H1 (cell line): ENCODE data around the gene CCNG2. TPM values are rescaled to one million over a fixed set of nuclear protein-coding genes. Genes with fewer than 3 reads are reported as not detected.

Experiments used
- CTCF ChIA-PET: fragments of 300-600 bp; sonication (Branson Sonifier 250); formaldehyde crosslinking; loops from one replicate; lab custom pipeline; 2021; ENCODE audit not compliant: partially characterized antibody; lab: Charles Lee
- POLR2A ChIA-PET: fragments of 300-600 bp; sonication (Branson Sonifier 250); formaldehyde crosslinking; loops from one replicate; lab custom pipeline; 2021; ENCODE audit warnings: inconsistent platforms; ENCODE audit not compliant: partially characterized antibody; lab: Charles Lee
- DNase-seq, 2 experiments: peaks; one replicate each; pipeline versions ENCODE4 v3.0.0 to v3.0.0-alpha.2; 2010 to 2022; ENCODE audit warnings: low spot score in 2 of 2, low read depth in 1 of 2, mixed read lengths in 1 of 2
- FAIRE-seq: peaks from 2 replicates; lab custom pipeline; 2011; peaks lifted over from hg19 to GRCh38; lab: Jason Lieb, UNC
- H2AFZ ChIP-seq: 2 replicates; pipeline ENCODE4 v1.8.1; 2012; ENCODE audit warnings: low read length, inconsistent platforms
- H2AK5ac ChIP-seq: 2 replicates; pipeline ENCODE4 v1.6.1; 2013; ENCODE audit warnings: low read depth, low read length
- H2BK120ac ChIP-seq: replicated peaks from 2 replicates; pipeline ENCODE3; 2013; ENCODE audit warnings: low read depth, low read length, inconsistent platforms
- H2BK12ac ChIP-seq: 2 replicates; pipeline ENCODE4 v1.6.1; 2013; ENCODE audit warnings: low read depth, low read length
- H2BK15ac ChIP-seq: 2 replicates; pipeline ENCODE4 v1.6.1; 2013; ENCODE audit warnings: low read length
- H2BK20ac ChIP-seq: 2 replicates; pipeline ENCODE4 v1.6.1; 2013; ENCODE audit warnings: low read length
- H2BK5ac ChIP-seq: 2 replicates; pipeline ENCODE4 v1.6.1; 2013; ENCODE audit warnings: low read depth, low read length
- H3K14ac ChIP-seq: 2 replicates; pipeline ENCODE4 v1.6.1; 2013; ENCODE audit warnings: inconsistent platforms; ENCODE audit not compliant: insufficient read length
- H3K18ac ChIP-seq: 2 replicates; pipeline ENCODE4 v1.6.1; 2013; ENCODE audit warnings: low read length; ENCODE audit errors: extremely low read depth
- H3K23ac ChIP-seq: 2 replicates; pipeline ENCODE4 v1.6.1; 2013; ENCODE audit warnings: inconsistent platforms; ENCODE audit not compliant: insufficient read length
- H3K23me2 ChIP-seq: 2 replicates; pipeline ENCODE4 v1.6.1; 2013; ENCODE audit warnings: low read depth, low read length
- H3K27ac ChIP-seq: 2 replicates; pipeline ENCODE4 v1.6.1; 2011; ENCODE audit warnings: low read depth, low read length, inconsistent platforms
- H3K27me3 ChIP-seq, 4 experiments: replicated peaks in 1 of 4; 1 replicate in 1 of 4; 2 replicates in 3 of 4; pipeline versions ENCODE4 v1.6.1 to v1.8.1; 2011 to 2013; ENCODE audit warnings: low read length in 3 of 4, mild to moderate bottlenecking in 3 of 4, inconsistent platforms in 2 of 4, mixed read lengths in 2 of 4, moderate library complexity in 1 of 4; ENCODE audit not compliant: control insufficient read depth in 3 of 4, insufficient read depth in 3 of 4; ENCODE audit errors: extremely low read depth in 1 of 4
- H3K36me3 ChIP-seq, 4 experiments: 2 replicates each; pipeline versions ENCODE4 v1.6.1 to v1.8.1; 2011 to 2013; ENCODE audit warnings: mild to moderate bottlenecking in 4 of 4, low read length in 3 of 4, moderate library complexity in 2 of 4, control low read depth in 1 of 4, inconsistent platforms in 1 of 4; ENCODE audit not compliant: insufficient read depth in 4 of 4, control insufficient read depth in 2 of 4
- H3K4ac ChIP-seq: replicated peaks from 2 replicates; pipeline ENCODE3; 2013; ENCODE audit warnings: low read length, low read depth, mixed read lengths, inconsistent platforms; ENCODE audit not compliant: insufficient read length
- H3K4me1 ChIP-seq, 4 experiments: replicated peaks in 1 of 4; 1 replicate in 1 of 4; 2 replicates in 3 of 4; pipeline versions ENCODE4 v1.6.1 to v1.8.1; 2011 to 2013; ENCODE audit warnings: low read length in 3 of 4, inconsistent platforms in 2 of 4, mixed read lengths in 1 of 4; ENCODE audit not compliant: insufficient read depth in 4 of 4, control insufficient read depth in 3 of 4
- H3K4me2 ChIP-seq, 2 experiments: 2 replicates each; pipeline versions ENCODE4 v1.6.1 to v1.8.1; 2011 to 2013; ENCODE audit warnings: low read depth in 2 of 2, low read length in 2 of 2, control low read depth in 1 of 2, inconsistent platforms in 1 of 2, mild to moderate bottlenecking in 1 of 2; ENCODE audit not compliant: insufficient read depth in 1 of 2
- H3K4me3 ChIP-seq, 4 experiments: fragments of 200-600, 300-600 bp in 1 of 4; sonication (generic), shearing (Covaris generic), sonication (Bioruptor Twin) in 1 of 4; 2 replicates each; pipeline versions ENCODE4 v1.5.1 to v1.8.1; 2011 to 2016; ENCODE audit warnings: low read length in 4 of 4, low read depth in 3 of 4, control low read depth in 2 of 4, inconsistent platforms in 2 of 4, mild to moderate bottlenecking in 2 of 4, mixed read lengths in 1 of 4, moderate library complexity in 1 of 4; ENCODE audit not compliant: insufficient read depth in 2 of 4; ENCODE audit errors: extremely low read depth in 1 of 4
- H3K56ac ChIP-seq: replicated peaks from 2 replicates; pipeline ENCODE3; 2013; ENCODE audit warnings: low read depth, mild to moderate bottlenecking, mixed read lengths, low read length, inconsistent platforms; ENCODE audit not compliant: insufficient read length
- H3K79me1 ChIP-seq: 2 replicates; pipeline ENCODE4 v1.6.1; 2013; ENCODE audit warnings: low read depth, low read length, control low read depth
- H3K79me2 ChIP-seq, 2 experiments: 2 replicates each; pipeline versions ENCODE4 v1.6.1 to v1.8.1; 2012 to 2013; ENCODE audit warnings: low read length in 2 of 2, mild to moderate bottlenecking in 2 of 2, inconsistent platforms in 1 of 2; ENCODE audit not compliant: insufficient read depth in 2 of 2, control insufficient read depth in 1 of 2
- H3K9ac ChIP-seq, 4 experiments: replicated peaks in 1 of 4; 1 replicate in 1 of 4; 2 replicates in 3 of 4; pipeline versions ENCODE4 v1.6.1 to v1.8.1; 2011 to 2013; ENCODE audit warnings: low read depth in 3 of 4, low read length in 3 of 4, control low read depth in 2 of 4, mild to moderate bottlenecking in 2 of 4, moderate library complexity in 2 of 4, inconsistent platforms in 1 of 4; ENCODE audit errors: extremely low read depth in 1 of 4
- H3K9me3 ChIP-seq, 2 experiments: 2 replicates each; pipeline versions ENCODE4 v1.6.1 to v1.8.1; 2012 to 2013; ENCODE audit warnings: mild to moderate bottlenecking in 2 of 2, moderate library complexity in 2 of 2, control low read depth in 1 of 2, inconsistent platforms in 1 of 2, low read depth in 1 of 2, low read length in 1 of 2, mixed read lengths in 1 of 2; ENCODE audit not compliant: insufficient read depth in 2 of 2
- H4K20me1 ChIP-seq, 2 experiments: replicated peaks in 1 of 2; 2 replicates each; pipeline versions ENCODE3 to v1.8.1; 2011 to 2013; ENCODE audit warnings: inconsistent platforms in 2 of 2, low read length in 2 of 2, mild to moderate bottlenecking in 1 of 2; ENCODE audit not compliant: insufficient read depth in 2 of 2, control insufficient read depth in 1 of 2
- H4K5ac ChIP-seq: 2 replicates; pipeline ENCODE4 v1.6.1; 2013; ENCODE audit warnings: low read length, low read depth, mixed read lengths, inconsistent platforms; ENCODE audit not compliant: insufficient read length
- H4K8ac ChIP-seq: 2 replicates; pipeline ENCODE4 v1.8.0; 2013; ENCODE audit warnings: mild to moderate bottlenecking, moderate library complexity, low read length, inconsistent platforms; ENCODE audit not compliant: insufficient read depth; ENCODE audit errors: extremely low read depth
- H4K91ac ChIP-seq: replicated peaks from 2 replicates; pipeline ENCODE3; 2013; ENCODE audit warnings: low read length, mixed read lengths, inconsistent platforms; ENCODE audit not compliant: insufficient read length
- ATF3 ChIP-seq: IDR thresholded peaks from 2 replicates; pipeline ENCODE4 v1.6.1; 2011; ENCODE audit warnings: low read depth, mild to moderate bottlenecking, low read length; ENCODE audit not compliant: insufficient read depth
- BACH1 ChIP-seq: IDR thresholded peaks from 2 replicates; pipeline ENCODE4 v1.6.1; 2012; ENCODE audit warnings: low read length, improper control_type of control experiment
- CHD2 ChIP-seq: IDR thresholded peaks from 2 replicates; pipeline ENCODE4 v1.6.1; 2012; ENCODE audit warnings: low read length, improper control_type of control experiment
- CTCF ChIP-seq, 3 experiments: IDR thresholded peaks; 1 replicate in 2 of 3; 2 replicates in 1 of 3; pipeline versions ENCODE4 v1.5.1 to v1.6.1; 2011; ENCODE audit warnings: low read length in 3 of 3, mild to moderate bottlenecking in 3 of 3, inconsistent platforms in 2 of 3, low read depth in 1 of 3, moderate library complexity in 1 of 3; ENCODE audit not compliant: insufficient read depth in 1 of 3; ENCODE audit errors: control extremely low read depth in 1 of 3
- EGR1 ChIP-seq: IDR thresholded peaks from 2 replicates; pipeline ENCODE4 v1.6.1; 2011; ENCODE audit warnings: low read depth, low read length, borderline replicate concordance
- EZH2 ChIP-seq: fragments of 200-600 bp; sonication (generic); IDR thresholded peaks from 2 replicates; pipeline ENCODE4 v1.7.1; 2012; ENCODE audit warnings: low read depth, mild to moderate bottlenecking, moderate library complexity, low read length, inconsistent platforms; ENCODE audit not compliant: severe bottlenecking
- KDM1A ChIP-seq: fragments of 200-600, 300-600 bp; sonication (generic); IDR thresholded peaks from 2 replicates; pipeline ENCODE4 v1.7.1; 2016; ENCODE audit warnings: mild to moderate bottlenecking, low read length, borderline replicate concordance
- POU5F1 ChIP-seq: IDR thresholded peaks from 2 replicates; pipeline ENCODE4 v1.6.1; 2011; ENCODE audit warnings: low read depth, mild to moderate bottlenecking, low read length, moderate library complexity
- SP1 ChIP-seq: IDR thresholded peaks from 2 replicates; pipeline ENCODE4 v1.6.1; 2011; ENCODE audit warnings: low read depth, low read length
- TAF1 ChIP-seq: IDR thresholded peaks from 2 replicates; pipeline ENCODE4 v1.6.1; 2011; ENCODE audit warnings: mild to moderate bottlenecking, low read depth, low read length
- TBP ChIP-seq: IDR thresholded peaks from 2 replicates; pipeline ENCODE4 v1.6.1; 2011; ENCODE audit warnings: low read depth, low read length, improper control_type of control experiment
- ZNF274 ChIP-seq: IDR thresholded peaks from 2 replicates; pipeline ENCODE4 v1.7.0; 2012; ENCODE audit warnings: low read length, borderline replicate concordance; ENCODE audit errors: extremely low read depth
- whole genome bisulfite sequencing, 2 experiments: shearing (Covaris generic) in 1 of 2; methylation state at CpG; one replicate each; pipeline versions ENCODE4 v1.1.6 to v1.1.7; 2013 to 2015; ENCODE audit warnings: low lambda C conversion rate in 2 of 2, mixed read lengths in 2 of 2, inconsistent platforms in 1 of 2, low coverage in 1 of 2, missing lambda C conversion rate in 1 of 2; ENCODE audit not compliant: insufficient replicate concordance in 2 of 2, insufficient coverage in 1 of 2, insufficient read length in 1 of 2; ENCODE audit errors: extremely low coverage in 1 of 2, missing lambda C conversion rate in 1 of 2; 5-methylcytosine and 5-hydroxymethylcytosine counted together
- polyA plus RNA-seq, 7 experiments: library from polyadenylated mRNA; depleted of rRNA in 3 of 7; stranded (reverse) in 5 of 7; unstranded in 2 of 7; fragments of >200 nt in 5 of 7; fragments of 200-250 nt in 2 of 7; gene quantifications; 1 replicate in 5 of 7; 2 replicates in 1 of 7; 4 replicates in 1 of 7; pipeline versions ENCODE4 v1.2.1 to v1.2.3, GENCODE V29; 2011 to 2013; ENCODE audit warnings: missing spikeins in 2 of 7, mixed read lengths in 2 of 7
- total RNA-seq: library from RNA; stranded (reverse); fragmentation: NEBNext Ultra II Directional; extraction: Animal tissue kit (Norgen Biotek cat#: 25700); gene quantifications from 2 replicates; pipeline ENCODE4 v1.2.1, GENCODE V29; 2021

CCNG2 gene
- total and polyA plus RNA-seq, 2 of the 8 experiments (the other 6 are each of a cell fraction or from before 2014, with no cell fraction given) = 3.5 to 13.9 TPM

- Histone ChIP-seq H3K9me3 (no peaks in the 10 kb centered on the region), H2BK12ac (no peak overlapping the region), H2BK5ac (no peak overlapping the region), H2AFZ (no peak overlapping the region), H2AK5ac (no peak overlapping the region), H3K14ac (no peak overlapping the region), H3K4ac (no peak overlapping the region), H3K56ac (no peak overlapping the region), H3K79me2 (no peaks in the 10 kb centered on the region), H3K79me1 (no peaks in the 10 kb centered on the region), H3K18ac (no peak overlapping the region), H3K27me3 (no peaks in the 10 kb centered on the region), H4K5ac (no peak overlapping the region), H2BK120ac (no peak overlapping the region), H4K20me1 (no peaks in the 10 kb centered on the region), H4K91ac (no peak overlapping the region), H2BK15ac (no peak overlapping the region), H3K27ac (no peak overlapping the region), H3K23me2 (no peaks in the 10 kb centered on the region; the same call in 1 of the 2 replicates), H3K4me1 (no peaks in the 10 kb centered on the region), H3K23ac (no peak overlapping the region), H3K4me2 (no peak overlapping the region), H3K36me3 (no peaks in the 10 kb centered on the region), H3K9ac (no peak overlapping the region), H2BK20ac (no peak overlapping the region), H4K8ac (no peak overlapping the region), H3K4me3 (no peak overlapping the region)
- FAIRE-seq (no peak), DNase-seq (no peak)
- 83% methylated on average over 1 of the region's 1 CpG; no CpG with 5 or more reads in 1 of the 2 experiments for WGBS, 2 experiments
- CTCF ChIA-PET = interaction anchor here (1.6 to 2.1 kb wide), 2 partner anchors 15 to 28 kb away, joined by 5 to 11 read pairs; no protein-coding TSS in a partner anchor
- POLR2A ChIA-PET = no interaction called here
- no peak for TF ChIP-seq SP1
- no peak for TF ChIP-seq POU5F1
- TF ChIP-seq CTCF (IDR thresholded peaks at IDR 0.05; ENCODE audit: control extremely low read depth in 1 of 3, insufficient read depth in 1 of 3, low read depth in 1 of 3, low read length in 3 of 3) = no peak
- no peak for TF ChIP-seq EGR1
- TF ChIP-seq BACH1 = no peak
- TF ChIP-seq EZH2 = no peak
- TF ChIP-seq CHD2 = no peak
- TF ChIP-seq ATF3 = no peak
- no peak for TF ChIP-seq ZNF274
- TF ChIP-seq TAF1 = no peak
- no peak for TF ChIP-seq KDM1A
- no peak for TF ChIP-seq TBP
Observed at GRCh38 chr4:77110730-77111129, 46.3 kb upstream of the CCNG2 start.
